ENCODE measurements around the gene LLGL2.

Gene LLGL2

DNA sequence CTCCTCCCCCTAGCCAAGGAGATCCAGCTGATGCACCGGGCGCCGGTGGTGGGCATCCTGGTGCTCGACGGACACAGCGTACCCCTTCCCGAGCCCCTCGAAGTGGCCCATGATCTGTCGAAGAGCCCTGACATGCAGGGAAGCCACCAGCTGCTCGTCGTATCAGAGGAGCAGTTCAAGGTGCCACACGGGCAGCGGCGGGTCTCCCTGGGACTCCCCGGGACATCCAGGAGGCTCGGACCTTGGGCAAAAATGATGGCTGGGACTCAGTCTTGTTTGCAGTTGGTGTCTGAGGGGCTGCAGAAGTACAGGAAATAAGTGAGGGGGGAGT is 46.4 kb downstream of the LLGL2 start:
- no peak for DNase-seq
- Histone ChIP-seq H3K27me3 (ENCODE audit: insufficient read depth, low read length, poor library complexity) (no peaks in the 10 kb centered on the region), H3K56ac (ENCODE audit: low read length) (no peak overlapping the region), H4K8ac (ENCODE audit: low read depth, low read length) (no peak overlapping the region), H3K4me1 (ENCODE audit: control insufficient read depth, low read depth, low read length) (no peaks in the 10 kb centered on the region), H2BK120ac (ENCODE audit: low read depth, low read length) (no peak overlapping the region), H3K4me2 (ENCODE audit: low read length) (no peak overlapping the region), H3K36me3 (ENCODE audit: control insufficient read depth, insufficient read depth, low read length) (no peaks in the 10 kb centered on the region), H4K5ac (ENCODE audit: low read length) (no peak overlapping the region), H2BK15ac (replicated peaks; ENCODE audit: low read depth) (no peak overlapping the region), H3K4ac (ENCODE audit: low read depth, low read length) (no peak overlapping the region), H3K4me3 (ENCODE audit: low read length) (no peak overlapping the region), H2BK5ac (ENCODE audit: low read length) (no peak overlapping the region), H3K18ac (ENCODE audit: low read length) (no peak overlapping the region), H2AK5ac (ENCODE audit: low read length) (no peak overlapping the region), H3K9ac (ENCODE audit: low read length) (no peak overlapping the region), H3K79me1 (ENCODE audit: low read length) (no peaks in the 10 kb centered on the region), H3K27ac (ENCODE audit: low read depth, low read length) (no peak overlapping the region), H3K23ac (ENCODE audit: low read length) (no peak overlapping the region), H3K79me2 (ENCODE audit: control insufficient read depth, insufficient read depth, low read length) (no peaks in the 10 kb centered on the region)
- WGBS (ENCODE audit: extremely low coverage, insufficient coverage, low lambda C conversion rate): no CpG with 5 or more reads among the region's 16 CpGs

DNA sequence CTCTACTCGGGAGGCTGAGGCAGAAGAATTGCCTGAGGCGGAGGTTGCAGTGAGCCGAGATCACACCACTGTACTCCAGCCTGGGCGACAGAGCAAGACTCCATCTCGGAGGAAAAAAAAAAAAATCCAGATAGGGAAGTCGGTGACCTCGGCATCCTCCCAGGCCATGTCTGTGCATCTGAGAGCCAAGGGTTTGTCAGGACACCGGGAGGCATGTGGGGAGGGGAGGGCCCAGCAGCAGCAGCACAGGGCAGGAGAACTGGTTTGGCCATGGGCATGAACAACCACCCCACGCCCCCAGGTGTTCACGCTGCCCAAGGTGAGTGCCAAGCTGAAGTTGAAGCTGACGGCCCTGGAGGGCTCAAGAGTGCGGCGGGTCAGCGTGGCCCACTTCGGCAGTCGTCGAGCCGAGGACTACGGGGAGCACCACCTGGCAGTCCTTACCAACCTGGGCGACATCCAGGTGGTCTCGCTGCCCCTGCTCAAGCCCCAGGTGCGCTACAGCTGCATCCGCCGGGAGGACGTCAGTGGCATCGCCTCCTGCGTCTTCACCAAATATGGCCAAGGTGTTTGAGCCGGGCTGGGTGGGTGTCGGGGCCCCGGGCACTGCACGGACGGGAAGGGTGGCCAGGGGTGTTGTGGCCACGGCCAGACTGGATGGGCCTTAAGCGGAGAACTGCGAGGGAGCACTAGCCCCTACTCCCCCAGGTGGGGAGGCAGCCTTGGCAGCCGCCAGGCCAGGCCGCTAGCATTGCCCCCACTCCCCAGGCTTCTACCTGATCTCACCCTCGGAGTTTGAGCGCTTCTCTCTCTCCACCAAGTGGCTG is 47.4 kb downstream of the LLGL2 start:
- WGBS (ENCODE audit: extremely low coverage, insufficient coverage, low lambda C conversion rate): no CpG with 5 or more reads among the region's 39 CpGs
- no peak overlapping the region for H3K9ac ChIP-seq (ENCODE audit: low read length)
- no peak for DNase-seq

DNA sequence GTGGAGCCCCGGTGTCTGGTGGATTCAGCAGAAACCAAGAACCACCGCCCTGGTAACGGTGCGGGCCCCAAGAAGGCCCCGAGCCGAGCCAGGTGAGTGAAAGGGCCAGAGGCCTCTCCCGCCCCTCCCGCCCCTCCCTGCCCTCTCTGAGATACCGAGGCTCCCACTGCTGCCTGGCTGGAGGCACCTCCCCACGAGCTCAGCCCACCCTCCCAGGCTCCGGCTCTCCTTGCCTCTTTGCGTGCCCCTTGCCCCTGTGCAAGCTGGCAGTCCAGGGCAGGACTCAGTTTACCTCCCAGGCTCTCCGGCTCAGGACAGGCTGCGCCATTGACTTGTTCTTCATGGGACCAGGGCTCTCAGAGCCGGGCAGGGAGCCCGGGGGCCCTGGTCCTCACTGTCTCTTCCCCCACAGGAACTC is 48.1 kb downstream of the LLGL2 start:
- Histone ChIP-seq H3K18ac (ENCODE audit: low read length) (no peak overlapping the region), H3K4me3 (ENCODE audit: low read length) (no peak overlapping the region), H3K27me3 (ENCODE audit: insufficient read depth, low read length, poor library complexity) (no peaks in the 10 kb centered on the region), H2AK5ac (ENCODE audit: low read length) (no peak overlapping the region), H3K23ac (ENCODE audit: low read length) (no peak overlapping the region), H3K56ac (ENCODE audit: low read length) (no peak overlapping the region), H4K5ac (ENCODE audit: low read length) (no peak overlapping the region), H3K9ac (ENCODE audit: low read length) (no peak overlapping the region), H3K4ac (ENCODE audit: low read depth, low read length) (no peak overlapping the region), H2BK15ac (replicated peaks; ENCODE audit: low read depth) (no peak overlapping the region), H4K8ac (ENCODE audit: low read depth, low read length) (no peak overlapping the region), H3K4me2 (ENCODE audit: low read length) (no peak overlapping the region), H3K27ac (ENCODE audit: low read depth, low read length) (no peak overlapping the region), H3K36me3 (ENCODE audit: control insufficient read depth, insufficient read depth, low read length) (no peaks in the 10 kb centered on the region), H3K79me1 (ENCODE audit: low read length) (no peaks in the 10 kb centered on the region), H2BK120ac (ENCODE audit: low read depth, low read length) (no peak overlapping the region), H2BK5ac (ENCODE audit: low read length) (no peak overlapping the region), H3K79me2 (ENCODE audit: control insufficient read depth, insufficient read depth, low read length) (no peaks in the 10 kb centered on the region), H3K4me1 (ENCODE audit: control insufficient read depth, low read depth, low read length) (no peaks in the 10 kb centered on the region)
- no CpG with 5 or more reads among the region's 16 CpGs for WGBS (ENCODE audit: extremely low coverage, insufficient coverage, low lambda C conversion rate)
- no peak for DNase-seq

More for the DNA sequence above, 47.4 kb downstream of the LLGL2 start:
- Histone ChIP-seq H3K27me3 (ENCODE audit: insufficient read depth, low read length, poor library complexity) (no peaks in the 10 kb centered on the region), H4K5ac (ENCODE audit: low read length) (no peak overlapping the region), H3K4me1 (ENCODE audit: control insufficient read depth, low read depth, low read length) (no peaks in the 10 kb centered on the region), H3K36me3 (ENCODE audit: control insufficient read depth, insufficient read depth, low read length) (no peaks in the 10 kb centered on the region), H3K79me1 (ENCODE audit: low read length) (no peaks in the 10 kb centered on the region), H3K4ac (ENCODE audit: low read depth, low read length) (no peak overlapping the region), H3K4me2 (ENCODE audit: low read length) (no peak overlapping the region), H4K8ac (ENCODE audit: low read depth, low read length) (no peak overlapping the region), H2BK120ac (ENCODE audit: low read depth, low read length) (no peak overlapping the region), H3K4me3 (ENCODE audit: low read length) (no peak overlapping the region), H2AK5ac (ENCODE audit: low read length) (no peak overlapping the region), H3K18ac (ENCODE audit: low read length) (no peak overlapping the region), H3K56ac (ENCODE audit: low read length) (no peak overlapping the region), H3K79me2 (ENCODE audit: control insufficient read depth, insufficient read depth, low read length) (no peaks in the 10 kb centered on the region), H3K23ac (ENCODE audit: low read length) (no peak overlapping the region), H2BK15ac (replicated peaks; ENCODE audit: low read depth) (no peak overlapping the region), H2BK5ac (ENCODE audit: low read length) (no peak overlapping the region), H3K27ac (ENCODE audit: low read depth, low read length) (no peak overlapping the region)

DNA sequence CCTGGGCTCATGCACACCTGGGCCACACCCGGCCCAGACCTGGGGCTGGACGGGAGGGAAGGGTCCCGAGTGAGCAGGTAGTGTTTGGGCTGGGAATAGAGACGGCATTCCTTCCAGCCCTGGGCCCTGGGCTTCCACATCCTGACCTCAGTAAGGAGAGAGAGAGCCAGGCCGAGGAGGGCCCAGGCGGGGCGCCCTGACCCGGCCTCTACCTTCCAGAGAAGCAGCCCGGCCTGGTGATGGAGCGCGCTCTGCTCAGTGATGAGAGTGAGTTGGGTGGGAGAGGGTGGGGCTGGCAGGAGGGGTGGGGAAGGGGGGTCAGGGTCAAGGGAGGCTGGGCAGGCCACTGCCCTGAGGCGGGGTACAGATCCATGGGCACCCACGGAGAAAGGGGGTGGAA is 48.5 kb downstream of the LLGL2 start:
- Histone ChIP-seq H3K9ac (ENCODE audit: low read length) (no peak overlapping the region), H2BK5ac (ENCODE audit: low read length) (no peak overlapping the region), H2AK5ac (ENCODE audit: low read length) (no peak overlapping the region), H4K8ac (ENCODE audit: low read depth, low read length) (no peak overlapping the region), H3K27me3 (ENCODE audit: insufficient read depth, low read length, poor library complexity) (no peaks in the 10 kb centered on the region), H3K79me1 (ENCODE audit: low read length) (no peaks in the 10 kb centered on the region), H2BK120ac (ENCODE audit: low read depth, low read length) (no peak overlapping the region), H3K4ac (ENCODE audit: low read depth, low read length) (no peak overlapping the region), H4K5ac (ENCODE audit: low read length) (no peak overlapping the region), H3K4me2 (ENCODE audit: low read length) (no peak overlapping the region), H3K56ac (ENCODE audit: low read length) (no peak overlapping the region), H3K79me2 (ENCODE audit: control insufficient read depth, insufficient read depth, low read length) (no peaks in the 10 kb centered on the region), H3K18ac (ENCODE audit: low read length) (no peak overlapping the region), H3K4me1 (ENCODE audit: control insufficient read depth, low read depth, low read length) (no peaks in the 10 kb centered on the region), H3K36me3 (ENCODE audit: control insufficient read depth, insufficient read depth, low read length) (no peaks in the 10 kb centered on the region), H3K27ac (ENCODE audit: low read depth, low read length) (no peak overlapping the region), H3K4me3 (ENCODE audit: low read length) (no peak overlapping the region), H3K23ac (ENCODE audit: low read length) (no peak overlapping the region), H2BK15ac (replicated peaks; ENCODE audit: low read depth) (no peak overlapping the region)
- no CpG with 5 or more reads among the region's 13 CpGs for WGBS (ENCODE audit: extremely low coverage, insufficient coverage, low lambda C conversion rate)
- no peak for DNase-seq

DNA sequence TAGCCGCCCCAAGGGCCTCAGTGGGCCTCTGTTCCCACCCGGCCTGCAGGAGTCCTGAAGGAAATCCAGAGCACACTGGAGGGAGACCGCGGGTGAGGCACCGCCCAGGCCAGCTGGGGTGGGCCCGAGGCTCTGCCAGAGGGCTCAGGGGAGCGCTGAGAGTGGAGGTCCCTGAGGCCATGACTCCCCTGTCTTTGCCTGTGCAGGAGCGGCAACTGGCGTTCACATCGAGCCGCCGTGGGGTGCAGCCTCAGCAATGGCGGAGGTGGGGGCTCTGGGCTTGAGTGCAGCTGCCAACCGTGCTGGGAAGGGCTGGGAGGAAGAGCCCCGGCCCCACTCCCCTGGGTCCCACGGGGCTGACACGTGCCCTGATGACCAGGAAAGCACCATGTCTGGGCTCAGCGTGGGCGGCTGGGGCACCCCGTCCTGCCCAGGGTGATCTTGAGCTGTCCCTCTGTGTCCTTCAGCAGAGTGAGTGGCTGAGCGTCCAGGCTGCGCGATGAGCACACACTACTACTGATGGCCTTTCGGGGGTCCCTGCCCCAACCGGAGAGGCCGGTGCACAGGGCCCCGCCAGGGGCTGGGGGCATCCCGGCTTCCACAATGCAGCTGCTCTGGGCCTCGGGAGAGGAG is 49.0 kb downstream of the LLGL2 start:
- no peaks in the 10 kb centered on the region for H3K27me3 ChIP-seq (ENCODE audit: insufficient read depth, low read length, poor library complexity)
- H3K9ac ChIP-seq (ENCODE audit: low read length): no peak overlapping the region
- no peak overlapping the region for H2BK5ac ChIP-seq (ENCODE audit: low read length)
- H3K27ac ChIP-seq (ENCODE audit: low read depth, low read length): no peak overlapping the region
- no peaks in the 10 kb centered on the region for H3K4me1 ChIP-seq (ENCODE audit: control insufficient read depth, low read depth, low read length)
- no peaks in the 10 kb centered on the region for H3K36me3 ChIP-seq (ENCODE audit: control insufficient read depth, insufficient read depth, low read length)
- H4K5ac ChIP-seq (ENCODE audit: low read length): no peak overlapping the region
- H3K18ac ChIP-seq (ENCODE audit: low read length): no peak overlapping the region
- no CpG with 5 or more reads among the region's 29 CpGs for WGBS (ENCODE audit: extremely low coverage, insufficient coverage, low lambda C conversion rate)
- H3K4me2 ChIP-seq (ENCODE audit: low read length): no peak overlapping the region
- no peak overlapping the region for H3K23ac ChIP-seq (ENCODE audit: low read length)
- H2AK5ac ChIP-seq (ENCODE audit: low read length): no peak overlapping the region
- no peak overlapping the region for H3K56ac ChIP-seq (ENCODE audit: low read length)
- H2BK15ac ChIP-seq (replicated peaks; ENCODE audit: low read depth): no peak overlapping the region
- no peaks in the 10 kb centered on the region for H3K79me2 ChIP-seq (ENCODE audit: control insufficient read depth, insufficient read depth, low read length)
- no peak overlapping the region for H3K4ac ChIP-seq (ENCODE audit: low read depth, low read length)
- no peak overlapping the region for H2BK120ac ChIP-seq (ENCODE audit: low read depth, low read length)
- H3K4me3 ChIP-seq (ENCODE audit: low read length): no peak overlapping the region
- H4K8ac ChIP-seq (ENCODE audit: low read depth, low read length): no peak overlapping the region
- DNase-seq: no peak
- H3K79me1 ChIP-seq (ENCODE audit: low read length): no peaks in the 10 kb centered on the region

All from mesendoderm (in vitro differentiated cells).